SK-N-SH (cell line): Measurements from ENCODE around the gene TESK1. TPM values are rescaled to one million over a fixed set of nuclear protein-coding genes. Genes with fewer than 3 reads are reported as not detected.

ENCODE experiments used
- CTCF ChIA-PET: fragments of 300-600, 350-600 bp; formaldehyde crosslinking; extraction: SDS; loops from one replicate; lab custom pipeline; 2021; lab: Yijun Ruan, JAX
- POLR2A ChIA-PET: fragments of 350-600 bp; sonication (Branson Sonifier 250); formaldehyde crosslinking; extraction: SDS; loops from one replicate; lab custom pipeline; 2020; ENCODE audit warnings: antibody characterized with exemption, inconsistent platforms; lab: Yijun Ruan, JAX
- DNase-seq: peaks from one replicate; pipeline ENCODE4 v3.0.0; 2012
- H2AFZ ChIP-seq: fragments of 200-600 bp; sonication (generic); 2 replicates; pipeline ENCODE4 v1.8.1; 2016; ENCODE audit warnings: antibody characterized with exemption, mild to moderate bottlenecking, low read depth
- H3F3A ChIP-seq: fragments of 200-600 bp; sonication (generic); replicated peaks from 2 replicates; pipeline ENCODE3; 2016; ENCODE audit warnings: antibody characterized with exemption, mild to moderate bottlenecking; ENCODE audit not compliant: insufficient read depth
- H3K27ac ChIP-seq, 2 experiments: fragments of 200-500 bp in 1 of 2; fragments of 200-600 bp in 1 of 2; sonication (Bioruptor generic) in 1 of 2; sonication (generic), shearing (Covaris generic) in 1 of 2; 2 replicates each; pipeline versions ENCODE4 v1.5.1 to v1.6.1; 2014 to 2016; ENCODE audit warnings: low read depth in 2 of 2, inconsistent platforms in 1 of 2, low read length in 1 of 2, mild to moderate bottlenecking in 1 of 2, mixed read lengths in 1 of 2
- H3K27me3 ChIP-seq: fragments of 200-600 bp; sonication (generic), shearing (Covaris generic); 2 replicates; pipeline ENCODE4 v1.6.1; 2016; ENCODE audit warnings: mixed run types; ENCODE audit not compliant: insufficient read depth
- H3K36me3 ChIP-seq, 2 experiments: fragments of 200-500 bp in 1 of 2; fragments of 200-600 bp in 1 of 2; sonication (Bioruptor generic) in 1 of 2; sonication (generic) in 1 of 2; replicated peaks in 1 of 2; 2 replicates each; pipeline versions ENCODE3 to v1.5.1; 2014 to 2016; ENCODE audit warnings: low read length in 1 of 2, mild to moderate bottlenecking in 1 of 2; ENCODE audit not compliant: insufficient read depth in 2 of 2, control insufficient read depth in 1 of 2
- H3K4me1 ChIP-seq, 2 experiments: fragments of 200-500 bp in 1 of 2; fragments of 200-600 bp in 1 of 2; sonication (Bioruptor generic) in 1 of 2; sonication (generic), shearing (Covaris generic) in 1 of 2; 2 replicates each; pipeline versions ENCODE4 v1.5.1 to v1.6.1; 2014 to 2016; ENCODE audit warnings: low read depth in 1 of 2, low read length in 1 of 2, mixed run types in 1 of 2; ENCODE audit not compliant: insufficient read depth in 2 of 2, control insufficient read depth in 1 of 2
- H3K4me2 ChIP-seq: fragments of 200-600 bp; sonication (generic), shearing (Covaris generic); 2 replicates; pipeline ENCODE4 v1.6.1; 2017; ENCODE audit warnings: mixed run types
- H3K4me3 ChIP-seq, 2 experiments: fragments of 200-500 bp in 1 of 2; fragments of 200-600 bp in 1 of 2; sonication (Bioruptor generic) in 1 of 2; sonication (generic), shearing (Covaris generic) in 1 of 2; 2 replicates each; pipeline versions ENCODE4 v1.5.1 to v1.8.1; 2014 to 2016; ENCODE audit warnings: low read depth in 2 of 2, inconsistent platforms in 1 of 2, low read length in 1 of 2, mild to moderate bottlenecking in 1 of 2, mixed read lengths in 1 of 2, moderate library complexity in 1 of 2
- H3K79me2 ChIP-seq: fragments of 200-600 bp; sonication (generic); 2 replicates; pipeline ENCODE4 v1.8.1; 2017; ENCODE audit warnings: mild to moderate bottlenecking; ENCODE audit not compliant: insufficient read depth
- H3K9ac ChIP-seq: fragments of 200-600 bp; sonication (generic); 2 replicates; pipeline ENCODE4 v1.6.1; 2017; ENCODE audit warnings: mixed run types
- H3K9me2 ChIP-seq: fragments of 200-600 bp; sonication (generic); 2 replicates; pipeline ENCODE4 v1.6.1; 2017; ENCODE audit warnings: mixed run types
- H3K9me3 ChIP-seq: fragments of 200-600 bp; sonication (generic); 2 replicates; pipeline ENCODE4 v1.6.1; 2017; ENCODE audit warnings: mixed run types, mild to moderate bottlenecking, moderate library complexity
- H4K20me1 ChIP-seq: fragments of 200-600 bp; sonication (generic); 2 replicates; pipeline ENCODE4 v1.6.1; 2017; ENCODE audit warnings: mild to moderate bottlenecking, mixed run types; ENCODE audit not compliant: insufficient read depth
- CHD2 ChIP-seq: fragments of 150-350 bp; IDR thresholded peaks from 2 replicates; pipeline ENCODE4 v1.6.1; 2018; ENCODE audit warnings: low read length; ENCODE audit not compliant: partially characterized antibody
- EP300 ChIP-seq, 2 experiments: IDR thresholded peaks; 2 replicates each; pipeline versions ENCODE4 v1.4.0 to v1.6.1; 2012; ENCODE audit warnings: borderline replicate concordance in 1 of 2, low read depth in 1 of 2, low read length in 1 of 2
- FOSL2 ChIP-seq: IDR thresholded peaks from 2 replicates; pipeline ENCODE4 v1.4.0; 2012; ENCODE audit warnings: low read depth, mild to moderate bottlenecking, moderate library complexity, borderline replicate concordance
- FOXJ3 ChIP-seq: sonication (generic); formaldehyde crosslinking; IDR thresholded peaks from 2 replicates; pipeline ENCODE4 v1.5.1; 2020; ENCODE audit warnings: mild to moderate bottlenecking, missing genetic modification reagents
- GABPA ChIP-seq: IDR thresholded peaks from 2 replicates; pipeline ENCODE4 v1.4.0; 2012; ENCODE audit warnings: low read depth, mild to moderate bottlenecking
- MXI1 ChIP-seq: IDR thresholded peaks from 2 replicates; pipeline ENCODE4 v1.6.1; 2012; ENCODE audit warnings: mild to moderate bottlenecking, low read depth, low read length, improper control_type of control experiment
- RCOR1 ChIP-seq: fragments of 150-350 bp; IDR thresholded peaks from 2 replicates; pipeline ENCODE4 v1.6.1; 2017; ENCODE audit warnings: antibody characterized with exemption, low read length
- RXRA ChIP-seq: IDR thresholded peaks from 2 replicates; pipeline ENCODE4 v1.4.0; 2012; ENCODE audit warnings: low read depth, mild to moderate bottlenecking, borderline replicate concordance
- TAF1 ChIP-seq: IDR thresholded peaks from 2 replicates; pipeline ENCODE4 v1.6.1; 2012; ENCODE audit warnings: low read depth, mild to moderate bottlenecking, low read length, moderate library complexity, borderline replicate concordance
- WGBS: methylation state at CpG from one replicate; pipeline ENCODE4 v1.1.6; 2017; ENCODE audit warnings: low lambda C conversion rate; 5-methylcytosine and 5-hydroxymethylcytosine counted together
- polyA plus RNA-seq, 3 experiments: library from polyadenylated mRNA; depleted of rRNA; stranded (reverse); fragments of >200 nt; gene quantifications; 2 replicates each; pipeline ENCODE4 v1.2.3, GENCODE V29; 2012
- TF ChIP-seq, protein P1 (sequence below): IDR thresholded peaks from 2 replicates; pipeline ENCODE4 v1.4.0; 2012; ENCODE audit warnings: low read depth
- TF ChIP-seq, protein P2 (sequence below): IDR thresholded peaks from 2 replicates; pipeline ENCODE4 v1.6.1; 2012; ENCODE audit warnings: mild to moderate bottlenecking, low read depth, low read length, moderate library complexity
- TF ChIP-seq, protein P3 (sequence below): fragments of 150-350 bp; IDR thresholded peaks from 2 replicates; pipeline ENCODE4 v1.6.1; 2016; ENCODE audit warnings: mild to moderate bottlenecking, low read depth, low read length
- TF ChIP-seq, protein P4 (sequence below): IDR thresholded peaks from 2 replicates; pipeline ENCODE4; 2012

TESK1 gene
- polyA plus RNA-seq, 1 of the 3 experiments (the other 2 are of a cell fraction) = 26.0 TPM

DNA sequence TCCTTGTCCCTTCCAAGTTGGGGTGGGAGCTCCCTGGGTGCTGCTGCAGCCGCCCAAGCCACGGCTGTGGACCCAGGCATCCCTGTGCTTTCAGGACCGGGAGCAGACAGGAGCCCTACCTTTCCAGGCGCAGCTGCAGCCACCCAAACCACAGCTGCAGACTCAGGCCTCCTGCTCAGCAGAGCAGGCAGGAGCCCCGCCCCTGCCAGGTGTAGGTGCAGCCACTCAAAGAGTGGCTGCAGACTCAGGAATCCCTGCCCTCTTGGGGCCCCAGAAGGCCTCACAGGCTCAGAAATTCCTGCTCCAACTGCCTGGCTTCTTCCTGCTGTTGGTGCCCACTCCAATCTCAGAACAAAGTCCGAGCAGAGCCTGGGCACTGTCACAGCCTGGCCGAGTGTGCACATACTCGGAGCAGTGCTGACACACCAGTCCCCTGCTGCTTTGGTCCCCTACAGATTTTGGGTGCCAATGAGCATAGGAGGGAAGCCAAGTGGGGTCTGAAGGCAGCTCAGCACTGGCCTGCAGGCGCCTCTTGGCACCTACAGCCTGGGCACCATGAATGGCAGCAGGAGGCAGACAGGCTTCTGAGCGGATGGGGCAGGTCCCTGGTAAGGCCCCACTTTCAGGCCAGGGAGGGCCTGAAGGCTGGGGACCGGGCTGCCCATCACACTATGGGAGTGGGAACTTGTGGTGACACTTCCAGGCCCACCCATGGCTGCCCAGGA lies 6.0 kb upstream of the TESK1 start:
- Histone ChIP-seq H2AFZ (no peak overlapping the region), H3K36me3 (no peaks in the 10 kb centered on the region), H3K4me3 (no peak overlapping the region), H3K27ac (no peak overlapping the region), H3K27me3 (no peaks in the 10 kb centered on the region), H3K4me1 (peaks cover 7 to 9% of the 10 kb centered on the region in 2 experiments; a peak in 1 of 4 replicates), H3K9ac (no peak overlapping the region), H3K9me3 (no peaks in the 10 kb centered on the region), H3K4me2 (no peak overlapping the region), H3K79me2 (no peaks in the 10 kb centered on the region), H3K9me2 (no peaks in the 10 kb centered on the region), H3F3A (peaks cover 12% of the 10 kb centered on the region), H4K20me1 (no peaks in the 10 kb centered on the region)
- WGBS = 64% methylated on average over 2 of the region's 11 CpGs
- POLR2A ChIA-PET = no interaction called here
- DNase-seq = no peak
- CTCF ChIA-PET = interaction anchor here (1.3 to 2.9 kb wide), 3 partner anchors 13 to 283 kb away, joined by 3 to 11 read pairs (median 4); no protein-coding TSS in a partner anchor
- TF ChIP-seq, protein P1, sequence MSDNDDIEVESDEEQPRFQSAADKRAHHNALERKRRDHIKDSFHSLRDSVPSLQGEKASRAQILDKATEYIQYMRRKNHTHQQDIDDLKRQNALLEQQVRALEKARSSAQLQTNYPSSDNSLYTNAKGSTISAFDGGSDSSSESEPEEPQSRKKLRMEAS = no peak
- TF ChIP-seq, protein P2, sequence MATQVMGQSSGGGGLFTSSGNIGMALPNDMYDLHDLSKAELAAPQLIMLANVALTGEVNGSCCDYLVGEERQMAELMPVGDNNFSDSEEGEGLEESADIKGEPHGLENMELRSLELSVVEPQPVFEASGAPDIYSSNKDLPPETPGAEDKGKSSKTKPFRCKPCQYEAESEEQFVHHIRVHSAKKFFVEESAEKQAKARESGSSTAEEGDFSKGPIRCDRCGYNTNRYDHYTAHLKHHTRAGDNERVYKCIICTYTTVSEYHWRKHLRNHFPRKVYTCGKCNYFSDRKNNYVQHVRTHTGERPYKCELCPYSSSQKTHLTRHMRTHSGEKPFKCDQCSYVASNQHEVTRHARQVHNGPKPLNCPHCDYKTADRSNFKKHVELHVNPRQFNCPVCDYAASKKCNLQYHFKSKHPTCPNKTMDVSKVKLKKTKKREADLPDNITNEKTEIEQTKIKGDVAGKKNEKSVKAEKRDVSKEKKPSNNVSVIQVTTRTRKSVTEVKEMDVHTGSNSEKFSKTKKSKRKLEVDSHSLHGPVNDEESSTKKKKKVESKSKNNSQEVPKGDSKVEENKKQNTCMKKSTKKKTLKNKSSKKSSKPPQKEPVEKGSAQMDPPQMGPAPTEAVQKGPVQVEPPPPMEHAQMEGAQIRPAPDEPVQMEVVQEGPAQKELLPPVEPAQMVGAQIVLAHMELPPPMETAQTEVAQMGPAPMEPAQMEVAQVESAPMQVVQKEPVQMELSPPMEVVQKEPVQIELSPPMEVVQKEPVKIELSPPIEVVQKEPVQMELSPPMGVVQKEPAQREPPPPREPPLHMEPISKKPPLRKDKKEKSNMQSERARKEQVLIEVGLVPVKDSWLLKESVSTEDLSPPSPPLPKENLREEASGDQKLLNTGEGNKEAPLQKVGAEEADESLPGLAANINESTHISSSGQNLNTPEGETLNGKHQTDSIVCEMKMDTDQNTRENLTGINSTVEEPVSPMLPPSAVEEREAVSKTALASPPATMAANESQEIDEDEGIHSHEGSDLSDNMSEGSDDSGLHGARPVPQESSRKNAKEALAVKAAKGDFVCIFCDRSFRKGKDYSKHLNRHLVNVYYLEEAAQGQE = no peak
- TF ChIP-seq GABPA (no peak), EP300 (IDR thresholded peaks at IDR 0.05; ENCODE audit: borderline replicate concordance in 1 of 2, low read depth in 1 of 2, low read length in 1 of 2) (no peak), RCOR1 (no peak), CHD2 (no peak), RXRA (no peak), FOSL2 (no peak), TAF1 (no peak), MXI1 (no peak)

DNA sequence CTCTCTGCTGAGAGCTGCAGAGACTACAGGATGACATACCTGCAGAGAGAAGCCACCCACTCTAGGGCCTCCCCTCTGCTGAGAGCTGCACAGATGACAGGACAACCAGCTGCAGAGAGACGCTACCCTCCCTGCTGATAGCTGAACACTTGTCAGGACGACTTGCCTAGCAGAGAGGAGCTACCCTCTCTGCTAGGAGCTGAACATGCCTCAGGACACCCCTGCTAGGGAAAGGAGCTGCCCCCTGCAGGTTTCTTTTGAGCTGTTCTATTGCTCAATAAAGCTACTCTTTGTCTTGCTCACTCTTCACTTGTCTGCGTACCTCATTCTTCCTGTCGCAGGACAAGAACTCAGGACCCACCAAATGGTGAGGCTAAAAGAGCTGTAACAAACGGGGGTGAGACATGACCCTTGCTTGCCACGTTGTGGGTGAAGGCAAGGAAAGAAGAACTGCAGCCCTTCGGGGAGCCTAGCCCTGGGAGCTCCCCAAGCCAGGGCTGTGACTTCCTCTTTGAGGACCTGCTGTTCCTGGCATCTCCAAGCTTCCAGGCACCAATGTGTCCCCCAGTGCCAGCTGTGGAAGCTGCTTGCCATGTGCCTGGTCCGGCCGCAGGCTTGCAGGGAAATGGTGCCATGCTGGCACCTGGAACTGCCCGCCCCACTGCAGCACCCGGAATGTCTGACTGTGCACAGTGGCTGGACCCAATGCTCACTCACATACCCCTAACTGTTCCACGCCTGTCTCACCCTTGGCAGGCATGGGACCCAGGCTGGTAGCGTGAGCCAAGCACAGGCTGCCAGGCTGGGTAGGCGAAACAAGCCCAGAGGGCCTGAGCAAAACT lies 5.1 kb upstream of the TESK1 start:
- peaks cover 20% of the 10 kb centered on the region for H3F3A ChIP-seq
- CTCF ChIA-PET = interaction anchor here (0.8 to 2.9 kb wide), 4 partner anchors 12 to 282 kb away, joined by 3 to 11 read pairs (median 4); no protein-coding TSS in a partner anchor
- whole genome bisulfite sequencing = 82% methylated on average over 8 of the region's 14 CpGs
- no peaks in the 10 kb centered on the region for H3K36me3 ChIP-seq
- no peak overlapping the region for H3K27ac ChIP-seq
- no peaks in the 10 kb centered on the region for H3K79me2 ChIP-seq
- no peaks in the 10 kb centered on the region for H3K9me3 ChIP-seq
- H3K4me2 ChIP-seq = no peak overlapping the region
- H3K4me1 ChIP-seq = peaks cover 7 to 9% of the 10 kb centered on the region in 2 experiments; a peak in 1 of 4 replicates
- no peaks in the 10 kb centered on the region for H4K20me1 ChIP-seq
- H3K4me3 ChIP-seq = no peak overlapping the region
- H3K9ac ChIP-seq = no peak overlapping the region
- H2AFZ ChIP-seq = no peak overlapping the region
- DNase-seq = no peak
- POLR2A ChIA-PET = no interaction called here
- no peaks in the 10 kb centered on the region for H3K27me3 ChIP-seq
- no peaks in the 10 kb centered on the region for H3K9me2 ChIP-seq
- no peak for TF ChIP-seq RXRA
- TF ChIP-seq CHD2 = no peak
- TF ChIP-seq FOXJ3 = no peak
- TF ChIP-seq, protein P3, sequence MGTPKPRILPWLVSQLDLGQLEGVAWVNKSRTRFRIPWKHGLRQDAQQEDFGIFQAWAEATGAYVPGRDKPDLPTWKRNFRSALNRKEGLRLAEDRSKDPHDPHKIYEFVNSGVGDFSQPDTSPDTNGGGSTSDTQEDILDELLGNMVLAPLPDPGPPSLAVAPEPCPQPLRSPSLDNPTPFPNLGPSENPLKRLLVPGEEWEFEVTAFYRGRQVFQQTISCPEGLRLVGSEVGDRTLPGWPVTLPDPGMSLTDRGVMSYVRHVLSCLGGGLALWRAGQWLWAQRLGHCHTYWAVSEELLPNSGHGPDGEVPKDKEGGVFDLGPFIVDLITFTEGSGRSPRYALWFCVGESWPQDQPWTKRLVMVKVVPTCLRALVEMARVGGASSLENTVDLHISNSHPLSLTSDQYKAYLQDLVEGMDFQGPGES = no peak
- TF ChIP-seq, protein P4, sequence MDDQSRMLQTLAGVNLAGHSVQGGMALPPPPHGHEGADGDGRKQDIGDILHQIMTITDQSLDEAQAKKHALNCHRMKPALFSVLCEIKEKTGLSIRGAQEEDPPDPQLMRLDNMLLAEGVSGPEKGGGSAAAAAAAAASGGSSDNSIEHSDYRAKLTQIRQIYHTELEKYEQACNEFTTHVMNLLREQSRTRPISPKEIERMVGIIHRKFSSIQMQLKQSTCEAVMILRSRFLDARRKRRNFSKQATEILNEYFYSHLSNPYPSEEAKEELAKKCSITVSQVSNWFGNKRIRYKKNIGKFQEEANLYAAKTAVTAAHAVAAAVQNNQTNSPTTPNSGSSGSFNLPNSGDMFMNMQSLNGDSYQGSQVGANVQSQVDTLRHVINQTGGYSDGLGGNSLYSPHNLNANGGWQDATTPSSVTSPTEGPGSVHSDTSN = no peak
- TF ChIP-seq, protein P2 = no peak
